Measurements from ENCODE around the gene ZP1. TPM values are rescaled to one million over a fixed set of nuclear protein-coding genes. Genes with fewer than 3 reads are reported as not detected.
A peak's percentile ranks its signal among the peaks of the same experiment; 100 is the strongest.

Gene ZP1
- total and polyA plus RNA-seq, 7 experiments from 2014 or later, result not detected

DNA sequence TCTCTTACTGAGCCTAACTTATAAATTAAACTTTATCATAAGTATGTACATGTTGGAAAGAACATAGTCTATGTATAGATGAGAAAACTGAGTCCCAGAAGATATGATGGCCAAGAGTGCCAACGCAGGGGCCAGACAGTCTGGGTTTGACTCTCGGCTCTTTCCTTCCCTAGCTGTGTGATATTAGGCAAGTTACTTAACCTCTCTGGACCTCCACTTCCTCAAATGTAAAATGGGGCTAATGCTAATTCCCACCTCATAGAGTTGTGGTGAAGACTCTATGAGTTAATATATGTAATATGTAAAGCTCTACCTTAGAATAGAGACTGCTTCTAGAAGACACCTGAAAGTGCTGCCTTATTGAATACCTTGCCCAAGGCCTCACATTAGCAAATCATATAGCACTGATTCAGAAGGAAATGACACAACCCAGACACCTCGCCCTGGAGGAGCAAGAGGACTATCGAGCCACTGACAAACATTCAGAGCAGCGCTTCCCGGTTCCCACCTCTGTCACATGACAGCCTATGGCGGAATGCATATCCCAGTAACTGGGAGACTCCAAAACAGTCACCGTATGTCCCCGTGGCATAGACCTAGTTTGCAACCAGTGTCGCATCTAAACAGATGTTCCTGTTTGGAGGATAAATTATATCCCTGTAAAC is 36.7 kb upstream of the ZP1 start:
- POLR2A ChIA-PET, result interaction anchor here (1.0 kb wide), 1 partner anchor 253 kb away, joined by 3 read pairs; no protein-coding TSS in a partner anchor
- ATAC-seq, result no peak

DNA sequence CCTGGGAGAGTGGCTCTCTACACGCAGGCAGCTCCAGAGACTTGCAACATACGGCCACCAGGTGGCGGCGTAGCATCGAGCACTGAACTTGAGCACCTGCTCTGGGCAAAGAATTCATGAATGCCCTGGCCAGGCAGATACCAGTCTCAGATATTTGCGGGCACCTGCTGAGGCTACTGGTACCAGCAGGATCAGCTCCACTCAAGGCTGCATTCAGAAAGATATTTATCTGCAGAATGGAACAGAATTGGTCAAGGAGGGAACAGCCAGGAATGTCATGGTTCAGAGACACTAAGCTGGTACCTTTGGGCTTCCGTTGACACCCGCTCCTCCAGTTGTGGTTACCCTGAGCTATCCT is 36.2 kb upstream of the ZP1 start:
- H3K4me1 Mint-ChIP-seq, result peaks cover 0 to 10% (median 0%) of the 10 kb centered on the region in 7 donors
- no peaks in the 10 kb centered on the region for H3K9me3 Mint-ChIP-seq
- ChIA-PET POLR2A (interaction anchor here (1.0 kb wide), 1 partner anchor 253 kb away, joined by 3 read pairs; no protein-coding TSS in a partner anchor), CTCF (interaction anchor here (0.6 to 8.1 kb wide), 18 partner anchors 10 to 555 kb away, joined by 3 to 60 read pairs (median 4); partner anchors contain the start of gene PRPF19)
- Histone ChIP-seq H3K4me3 (ENCODE audit: low read length) (no peak overlapping the region), H3K4me1 (ENCODE audit: control insufficient read depth in 2 of 2, insufficient read depth in 2 of 2, low read length in 2 of 2) (no peaks in the 10 kb centered on the region), H3K27me3 (ENCODE audit: control insufficient read depth in 2 of 2, insufficient read depth in 2 of 2, low read length in 2 of 2) (no peaks in the 10 kb centered on the region), H3K27ac (ENCODE audit: low read depth, low read length) (no peak overlapping the region), H3K9me3 (ENCODE audit: control insufficient read depth in 2 of 3, low read length in 3 of 3) (no peaks in the 10 kb centered on the region), H3K36me3 (ENCODE audit: control insufficient read depth in 2 of 3, insufficient read depth in 3 of 3, low read length in 3 of 3) (no peaks in the 10 kb centered on the region)
- H3K27ac Mint-ChIP-seq, result peak overlapping the region in 3 of 9 donors; percentile 32 to 81 (median 40)
- intact Hi-C loops (cut with micrococcal nuclease), result loop anchor here (1.0 to 5.0 kb wide), 12 partner anchors 11 to 686 kb away; partner anchors contain the start of genes CCDC86 (in 1 of the 2), TMEM216 (in 1 of the 2) and VWCE (in 1 of the 2)
- H3K27me3 Mint-ChIP-seq, result peaks cover 0 to 15% (median 4%) of the 10 kb centered on the region in 5 donors
- DNase-seq (peak; percentile 60 to 82 (median 72)), ATAC-seq (peak; percentile 89)
- peak overlapping the region in 4 of 10 donors; percentile 27 to 77 (median 74) for H3K4me3 Mint-ChIP-seq
- H3K36me3 Mint-ChIP-seq, result no peaks in the 10 kb centered on the region

More for the DNA sequence above, 36.7 kb upstream of the ZP1 start:
- H3K27me3 ChIP-seq (ENCODE audit: control insufficient read depth in 2 of 2, insufficient read depth in 2 of 2, low read length in 2 of 2), result no peaks in the 10 kb centered on the region
- no peaks in the 10 kb centered on the region for H3K36me3 Mint-ChIP-seq
- CTCF ChIA-PET, result interaction anchor here (0.6 to 8.1 kb wide), 17 partner anchors 10 to 555 kb away, joined by 3 to 60 read pairs (median 4); partner anchors contain the start of gene PRPF19
- peak overlapping the region in 3 of 9 donors; percentile 32 to 81 (median 78) for H3K27ac Mint-ChIP-seq
- intact Hi-C loops (cut with micrococcal nuclease), result loop anchor here (1.0 to 5.0 kb wide), 12 partner anchors 12 to 686 kb away; partner anchors contain the start of genes CCDC86 (in 1 of the 2), TMEM216 (in 1 of the 2) and VWCE (in 1 of the 2)
- H3K36me3 ChIP-seq (ENCODE audit: control insufficient read depth in 2 of 3, insufficient read depth in 3 of 3, low read length in 3 of 3), result no peaks in the 10 kb centered on the region
- DNase-seq, result no peak
- no peak overlapping the region for H3K27ac ChIP-seq (ENCODE audit: low read depth, low read length)
- H3K4me1 Mint-ChIP-seq, result peaks cover 0 to 9% (median 0%) of the 10 kb centered on the region in 7 donors
- H3K4me3 ChIP-seq (ENCODE audit: low read length), result no peak overlapping the region
- no peaks in the 10 kb centered on the region for H3K9me3 Mint-ChIP-seq
- H3K9me3 ChIP-seq (ENCODE audit: control insufficient read depth in 2 of 3, low read length in 3 of 3), result no peaks in the 10 kb centered on the region
- H3K4me3 Mint-ChIP-seq, result peak overlapping the region in 4 of 10 donors; percentile 27 to 77 (median 74)
- H3K27me3 Mint-ChIP-seq, result peaks cover 0 to 15% (median 4%) of the 10 kb centered on the region in 5 donors
- no peaks in the 10 kb centered on the region for H3K4me1 ChIP-seq (ENCODE audit: control insufficient read depth in 2 of 2, insufficient read depth in 2 of 2, low read length in 2 of 2)

DNA sequence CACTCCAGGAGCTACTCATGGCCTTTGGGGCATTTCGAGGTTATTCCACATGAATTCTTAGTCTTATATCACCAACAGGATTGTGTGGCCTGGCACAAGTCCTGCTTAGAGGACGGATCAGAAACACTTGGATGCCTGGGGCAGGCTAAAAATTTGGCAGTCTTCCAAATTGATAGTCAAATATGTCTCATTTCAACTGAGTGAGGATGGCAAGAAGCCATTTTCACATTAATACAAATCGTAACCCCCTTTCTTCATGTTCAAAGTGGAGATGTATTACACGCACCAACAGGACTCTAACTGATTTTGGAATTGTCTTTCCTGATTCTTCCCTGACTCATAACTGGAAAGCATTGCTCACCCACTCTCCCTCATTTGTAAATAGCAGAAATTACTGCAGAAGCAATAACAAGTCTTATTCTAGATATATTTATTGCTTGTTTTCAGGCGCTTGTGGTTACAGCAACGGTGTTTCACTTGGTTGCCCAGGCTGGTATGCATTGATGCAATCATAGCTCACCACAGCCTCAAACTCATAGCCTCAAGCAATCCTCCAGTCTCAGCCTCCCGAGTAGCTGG is 35.8 kb upstream of the ZP1 start:
- H3K27me3 Mint-ChIP-seq, result peaks cover 0 to 15% (median 4%) of the 10 kb centered on the region in 5 donors
- no peaks in the 10 kb centered on the region for H3K9me3 Mint-ChIP-seq
- ChIA-PET CTCF (interaction anchor here (0.6 to 8.1 kb wide), 18 partner anchors 9 to 554 kb away, joined by 3 to 60 read pairs (median 4); partner anchors contain the start of gene PRPF19), POLR2A (interaction anchor here (1.0 kb wide), 1 partner anchor 252 kb away, joined by 3 read pairs; no protein-coding TSS in a partner anchor)
- Histone ChIP-seq H3K36me3 (ENCODE audit: control insufficient read depth in 2 of 3, insufficient read depth in 3 of 3, low read length in 3 of 3) (no peaks in the 10 kb centered on the region), H3K27ac (ENCODE audit: low read depth, low read length) (no peak overlapping the region), H3K4me3 (ENCODE audit: low read length) (no peak overlapping the region), H3K9me3 (ENCODE audit: control insufficient read depth in 2 of 3, low read length in 3 of 3) (no peaks in the 10 kb centered on the region), H3K27me3 (ENCODE audit: control insufficient read depth in 2 of 2, insufficient read depth in 2 of 2, low read length in 2 of 2) (no peaks in the 10 kb centered on the region), H3K4me1 (ENCODE audit: control insufficient read depth in 2 of 2, insufficient read depth in 2 of 2, low read length in 2 of 2) (no peaks in the 10 kb centered on the region)
- intact Hi-C loops (cut with micrococcal nuclease), result loop anchor here (1.0 to 5.0 kb wide), 12 partner anchors 11 to 685 kb away; partner anchors contain the start of genes CCDC86 (in 1 of the 2), TMEM216 (in 1 of the 2) and VWCE (in 1 of the 2)
- no peak for DNase-seq
- H3K27ac Mint-ChIP-seq, result no peak overlapping the region
- no peaks in the 10 kb centered on the region for H3K36me3 Mint-ChIP-seq
- H3K4me3 Mint-ChIP-seq, result no peak overlapping the region
- ATAC-seq, result no peak
- peaks cover 0 to 10% (median 0%) of the 10 kb centered on the region in 7 donors for H3K4me1 Mint-ChIP-seq

DNA sequence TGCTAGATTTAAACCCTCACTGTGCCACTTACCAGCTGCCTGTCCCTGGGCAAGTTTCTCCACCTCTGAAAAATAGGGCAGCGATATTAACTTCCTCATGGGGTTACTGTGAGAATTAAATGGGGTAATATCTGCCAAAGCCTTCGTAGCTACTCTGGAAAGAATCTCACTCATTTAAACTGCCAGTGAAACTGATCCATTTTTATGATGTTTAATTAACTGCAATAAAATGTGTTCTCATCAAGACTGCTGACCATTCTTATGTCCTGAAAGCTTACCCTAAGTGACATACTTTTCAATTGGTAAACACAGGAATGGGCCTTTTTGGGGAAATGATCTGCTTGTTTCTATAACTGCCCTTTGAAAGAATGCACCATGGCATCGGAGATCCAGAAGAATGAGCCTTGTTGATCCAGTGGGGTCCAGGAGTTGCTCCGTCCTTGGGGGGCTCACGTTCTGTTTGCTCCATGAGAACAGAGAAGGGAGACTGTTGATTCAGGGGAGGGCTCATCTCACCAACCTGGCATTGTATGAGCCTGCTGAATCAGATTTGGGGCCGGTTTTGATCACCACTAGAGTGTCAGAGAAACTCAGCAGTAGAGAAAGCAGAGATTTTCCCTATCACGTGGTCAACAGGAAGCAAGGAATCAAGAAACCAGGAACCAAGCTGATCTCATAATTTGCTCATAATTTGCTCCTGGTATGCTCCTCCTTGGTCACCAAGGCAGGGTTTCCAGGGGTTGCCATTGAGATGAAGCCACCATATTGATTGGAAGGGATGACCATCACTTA is 32.4 kb upstream of the ZP1 start:
- Histone ChIP-seq H3K27me3 (ENCODE audit: control insufficient read depth in 2 of 2, insufficient read depth in 2 of 2, low read length in 2 of 2) (no peaks in the 10 kb centered on the region), H3K36me3 (ENCODE audit: control insufficient read depth in 2 of 3, insufficient read depth in 3 of 3, low read length in 3 of 3) (no peaks in the 10 kb centered on the region), H3K4me3 (ENCODE audit: low read length) (no peak overlapping the region), H3K4me1 (ENCODE audit: control insufficient read depth in 2 of 2, insufficient read depth in 2 of 2, low read length in 2 of 2) (no peaks in the 10 kb centered on the region), H3K9me3 (ENCODE audit: control insufficient read depth in 2 of 3, low read length in 3 of 3) (no peaks in the 10 kb centered on the region), H3K27ac (ENCODE audit: low read depth, low read length) (no peak overlapping the region)
- DNase-seq, result no peak
- Mint-ChIP-seq H3K36me3 (no peaks in the 10 kb centered on the region), H3K9me3 (no peaks in the 10 kb centered on the region), H3K27ac (no peak overlapping the region), H3K4me3 (no peak overlapping the region), H3K4me1 (peaks cover 0 to 15% (median 0%) of the 10 kb centered on the region in 7 donors), H3K27me3 (peaks cover 0 to 17% (median 4%) of the 10 kb centered on the region in 5 donors)
- ChIA-PET POLR2A (no interaction called here), CTCF (no interaction called here)
- intact Hi-C loops (cut with micrococcal nuclease), result loop anchor here in 1 of 2 donors (5.0 kb wide), 1 partner anchor 292 kb away; no protein-coding TSS in a partner anchor
- no peak for ATAC-seq

DNA sequence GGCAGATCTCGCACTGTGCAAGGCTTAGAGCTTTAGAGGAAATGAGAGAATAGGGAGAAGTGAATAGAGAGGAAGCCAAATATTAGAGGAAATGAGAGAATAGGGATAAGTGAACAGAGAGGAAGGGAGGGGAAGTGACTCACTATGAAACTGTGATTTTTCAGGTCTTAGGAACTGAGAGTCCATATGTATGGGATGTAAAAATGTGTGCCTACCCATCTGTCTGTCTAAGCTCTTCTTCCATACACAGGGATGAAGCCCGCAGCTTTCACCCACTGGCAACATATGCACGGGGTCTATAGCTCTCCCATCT is 31.9 kb upstream of the ZP1 start:
- H3K27me3 Mint-ChIP-seq, result peaks cover 0 to 17% (median 4%) of the 10 kb centered on the region in 5 donors
- H3K36me3 Mint-ChIP-seq, result no peaks in the 10 kb centered on the region
- no peak overlapping the region for H3K27ac ChIP-seq (ENCODE audit: low read depth, low read length)
- H3K4me1 ChIP-seq (ENCODE audit: control insufficient read depth in 2 of 2, insufficient read depth in 2 of 2, low read length in 2 of 2), result no peaks in the 10 kb centered on the region
- H3K4me1 Mint-ChIP-seq, result peaks cover 0 to 15% (median 0%) of the 10 kb centered on the region in 7 donors
- no peaks in the 10 kb centered on the region for H3K9me3 ChIP-seq (ENCODE audit: control insufficient read depth in 2 of 3, low read length in 3 of 3)
- intact Hi-C loops (cut with micrococcal nuclease), result no loop called here
- H3K4me3 Mint-ChIP-seq, result no peak overlapping the region
- H3K27ac Mint-ChIP-seq, result peak overlapping the region in 1 of 9 donors; percentile 25
- ATAC-seq (peak; percentile 67), DNase-seq (no peak)
- H3K27me3 ChIP-seq (ENCODE audit: control insufficient read depth in 2 of 2, insufficient read depth in 2 of 2, low read length in 2 of 2), result no peaks in the 10 kb centered on the region
- POLR2A ChIA-PET, result no interaction called here
- H3K4me3 ChIP-seq (ENCODE audit: low read length), result no peak overlapping the region
- no peaks in the 10 kb centered on the region for H3K9me3 Mint-ChIP-seq
- no peaks in the 10 kb centered on the region for H3K36me3 ChIP-seq (ENCODE audit: control insufficient read depth in 2 of 3, insufficient read depth in 3 of 3, low read length in 3 of 3)
- CTCF ChIA-PET, result no interaction called here

DNA sequence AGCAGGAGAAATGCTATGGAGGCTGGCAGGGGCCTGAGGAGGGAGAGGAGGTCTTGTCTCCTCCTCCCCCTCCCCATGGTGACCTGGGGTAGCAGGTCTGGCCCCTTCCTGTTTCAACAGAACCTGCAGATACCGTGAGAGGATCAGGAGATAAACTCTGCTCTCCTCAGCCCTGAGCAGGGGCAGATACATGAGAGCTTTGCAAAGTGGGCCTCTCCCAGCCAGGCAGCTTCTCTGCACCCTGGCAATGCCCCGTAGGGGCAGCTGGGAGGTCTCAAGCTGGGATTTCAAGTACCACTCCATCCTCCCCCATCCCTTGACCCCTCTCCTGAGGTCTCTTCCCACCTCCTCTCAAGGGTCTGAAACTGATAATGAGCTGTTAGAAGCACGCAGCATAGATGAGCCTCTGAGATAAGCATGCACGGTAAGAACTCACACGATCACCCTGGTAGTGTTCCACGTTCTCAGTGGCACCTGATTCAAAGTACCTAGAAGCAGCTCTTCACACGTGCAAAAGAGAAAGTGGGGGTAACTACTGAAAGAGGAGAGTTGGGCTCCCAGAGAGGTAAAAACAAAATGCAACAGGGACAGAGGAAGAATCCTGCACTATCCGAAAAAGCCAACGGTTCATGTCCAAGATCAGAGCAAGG is 30.4 kb upstream of the ZP1 start:
- intact Hi-C loops (cut with micrococcal nuclease), result no loop called here
- Mint-ChIP-seq H3K36me3 (peaks cover 0 to 2% (median 0%) of the 10 kb centered on the region in 5 donors), H3K27me3 (peaks cover 0 to 17% (median 4%) of the 10 kb centered on the region in 5 donors), H3K9me3 (peaks cover 0 to 5% (median 0%) of the 10 kb centered on the region in 11 donors), H3K4me1 (peaks cover 6 to 23% (median 11%) of the 10 kb centered on the region in 7 donors), H3K27ac (peak overlapping the region in 3 of 9 donors; percentile 9 to 28 (median 11)), H3K4me3 (no peak overlapping the region)
- H3K4me3 ChIP-seq (ENCODE audit: low read length), result no peak overlapping the region
- ATAC-seq (no peak), DNase-seq (no peak)
- CTCF ChIA-PET, result interaction anchor here (0.6 to 0.9 kb wide), 3 partner anchors 41 to 112 kb away, joined by 3 read pairs; no protein-coding TSS in a partner anchor
- no peaks in the 10 kb centered on the region for H3K27me3 ChIP-seq (ENCODE audit: control insufficient read depth in 2 of 2, insufficient read depth in 2 of 2, low read length in 2 of 2)
- POLR2A ChIA-PET, result no interaction called here
- H3K36me3 ChIP-seq (ENCODE audit: control insufficient read depth in 2 of 3, insufficient read depth in 3 of 3, low read length in 3 of 3), result peaks cover 0 to 1% (median 0%) of the 10 kb centered on the region in 3 experiments
- H3K4me1 ChIP-seq (ENCODE audit: control insufficient read depth in 2 of 2, insufficient read depth in 2 of 2, low read length in 2 of 2), result peaks cover 8% of the 10 kb centered on the region in 2 donors
- H3K27ac ChIP-seq (ENCODE audit: low read depth, low read length), result no peak overlapping the region
- H3K9me3 ChIP-seq (ENCODE audit: control insufficient read depth in 2 of 3, low read length in 3 of 3), result no peaks in the 10 kb centered on the region

All from naive thymus-derived CD4-positive, alpha-beta T cell (primary cell).